BE2C (cell line): ENCODE results near the gene RELN.
A peak's percentile ranks its signal among the peaks of the same experiment; 100 is the strongest.

Source experiments
- DNase-seq: peaks from one replicate; pipeline ENCODE4 v3.0.0-alpha.2; 2020
- H3K27me3 ChIP-seq: fragments of 250-450 bp; sonication (Bioruptor Pico); 2 replicates; pipeline ENCODE4 v1.5.1; 2020; ENCODE audit warnings: mild to moderate bottlenecking
- H3K36me3 ChIP-seq: fragments of 250-450 bp; sonication (Bioruptor Pico); 2 replicates; pipeline ENCODE4 v1.5.1; 2020; ENCODE audit warnings: mild to moderate bottlenecking
- H3K4me1 ChIP-seq: fragments of 250-450 bp; sonication (Bioruptor Pico); 2 replicates; pipeline ENCODE4 v1.5.1; 2020
- H3K4me3 ChIP-seq: 2 replicates; pipeline ENCODE4 v1.5.1; 2011; ENCODE audit warnings: low read depth, low read length
- H3K9me3 ChIP-seq: fragments of 250-450 bp; sonication (Bioruptor Pico); 2 replicates; pipeline ENCODE4 v1.5.1; 2020
- CTCF ChIP-seq: IDR thresholded peaks from 2 replicates; pipeline ENCODE4 v1.5.1; 2012; ENCODE audit warnings: mild to moderate bottlenecking, low read depth, low read length

RELN gene

DNA sequence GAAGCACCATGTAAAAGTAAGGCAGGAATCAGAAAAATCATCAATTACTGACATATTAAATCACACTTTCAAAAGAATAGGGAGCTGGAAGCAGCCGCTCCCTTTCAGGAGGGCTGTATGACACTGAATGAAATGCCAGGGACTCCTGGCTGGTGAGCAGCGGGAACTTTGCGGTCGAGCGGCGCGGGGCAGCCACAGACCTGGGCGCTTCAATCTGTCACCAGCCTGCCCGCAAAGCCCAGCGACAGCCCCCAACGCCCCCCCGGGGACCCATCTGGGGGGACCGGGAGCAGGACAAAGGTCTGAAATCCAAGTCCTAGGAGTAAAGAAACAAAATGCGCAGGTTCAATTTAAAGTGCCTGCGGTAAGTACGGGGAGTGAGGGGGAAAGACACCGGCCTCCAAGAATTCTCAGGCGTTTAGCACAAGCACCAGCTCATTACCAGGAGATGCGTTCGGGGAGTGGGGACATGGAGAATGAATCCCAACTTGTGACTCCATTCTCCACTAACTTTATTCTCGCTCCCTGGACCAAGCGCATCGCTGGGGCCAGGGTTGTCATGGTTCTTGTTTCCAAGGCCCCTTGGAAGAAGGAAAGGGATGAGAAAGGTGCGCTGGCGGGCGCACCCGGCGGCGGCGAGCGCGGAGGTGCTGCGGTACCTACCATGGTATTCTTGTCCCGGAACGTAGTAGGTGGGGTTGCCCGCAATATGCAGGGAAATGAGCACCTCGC, 824 bp downstream of the RELN start:
- Histone ChIP-seq H3K9me3 (no peaks in the 10 kb centered on the region), H3K36me3 (no peaks in the 10 kb centered on the region; the same call in 1 of the 2 replicates), H3K4me1 (peaks cover 4% of the 10 kb centered on the region), H3K27me3 (no peaks in the 10 kb centered on the region), H3K4me3 (peak overlapping the region; percentile 89)
- TF ChIP-seq CTCF, result no peak
- DNase-seq, result peak; percentile 55

GRCh38 chr7:103987451-103987850, 2.0 kb downstream of the RELN start:
- Histone ChIP-seq H3K27me3 (no peaks in the 10 kb centered on the region), H3K36me3 (no peaks in the 10 kb centered on the region; the same call in 1 of the 2 replicates), H3K9me3 (no peaks in the 10 kb centered on the region), H3K4me3 (peak overlapping the region; percentile 89), H3K4me1 (peaks cover 4% of the 10 kb centered on the region)
- DNase-seq, result peak; percentile 32
- no peak for TF ChIP-seq CTCF

DNA sequence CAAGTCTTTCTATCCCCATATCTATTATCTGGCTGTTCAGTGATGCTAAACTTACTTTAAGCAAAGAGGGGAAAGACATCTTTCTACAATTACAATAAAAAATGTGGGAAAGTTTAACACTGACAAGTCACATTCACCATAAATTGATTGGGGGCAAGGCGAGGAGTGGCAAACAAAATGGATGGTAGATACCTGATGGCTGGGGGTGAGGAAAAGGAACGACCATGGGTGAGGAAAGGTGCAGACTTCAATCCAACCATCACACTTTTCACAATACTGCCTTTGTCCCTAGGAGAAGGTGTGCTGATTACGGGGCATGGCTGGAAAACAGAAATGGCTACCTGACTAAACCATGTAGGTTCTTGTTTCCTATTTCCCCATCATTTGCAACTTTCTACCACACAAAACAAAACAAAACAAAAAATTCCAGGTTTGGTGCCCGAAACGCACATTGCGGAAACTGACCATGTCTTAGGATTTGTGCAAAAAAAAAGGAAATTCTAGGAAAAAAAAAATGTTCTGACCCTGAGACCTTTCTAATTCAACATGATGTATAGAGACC, 3.8 kb downstream of the RELN start:
- peaks cover 6% of the 10 kb centered on the region for H3K36me3 ChIP-seq
- no peak for DNase-seq
- TF ChIP-seq CTCF, result no peak
- H3K9me3 ChIP-seq, result no peaks in the 10 kb centered on the region
- no peaks in the 10 kb centered on the region for H3K27me3 ChIP-seq
- H3K4me1 ChIP-seq, result no peaks in the 10 kb centered on the region; the same call in none of the 2 replicates
- H3K4me3 ChIP-seq, result 0 out of 2 replicates have a peak overlapping the region, but pooled peaks have one; percentile 4

GRCh38 chr7:103984050-103984449, 5.4 kb downstream of the RELN start:
- Histone ChIP-seq H3K27me3 (no peaks in the 10 kb centered on the region), H3K4me1 (no peaks in the 10 kb centered on the region; the same call in none of the 2 replicates), H3K36me3 (peaks cover 13% of the 10 kb centered on the region), H3K9me3 (no peaks in the 10 kb centered on the region), H3K4me3 (no peak overlapping the region)
- no peak for TF ChIP-seq CTCF
- no peak for DNase-seq

DNA sequence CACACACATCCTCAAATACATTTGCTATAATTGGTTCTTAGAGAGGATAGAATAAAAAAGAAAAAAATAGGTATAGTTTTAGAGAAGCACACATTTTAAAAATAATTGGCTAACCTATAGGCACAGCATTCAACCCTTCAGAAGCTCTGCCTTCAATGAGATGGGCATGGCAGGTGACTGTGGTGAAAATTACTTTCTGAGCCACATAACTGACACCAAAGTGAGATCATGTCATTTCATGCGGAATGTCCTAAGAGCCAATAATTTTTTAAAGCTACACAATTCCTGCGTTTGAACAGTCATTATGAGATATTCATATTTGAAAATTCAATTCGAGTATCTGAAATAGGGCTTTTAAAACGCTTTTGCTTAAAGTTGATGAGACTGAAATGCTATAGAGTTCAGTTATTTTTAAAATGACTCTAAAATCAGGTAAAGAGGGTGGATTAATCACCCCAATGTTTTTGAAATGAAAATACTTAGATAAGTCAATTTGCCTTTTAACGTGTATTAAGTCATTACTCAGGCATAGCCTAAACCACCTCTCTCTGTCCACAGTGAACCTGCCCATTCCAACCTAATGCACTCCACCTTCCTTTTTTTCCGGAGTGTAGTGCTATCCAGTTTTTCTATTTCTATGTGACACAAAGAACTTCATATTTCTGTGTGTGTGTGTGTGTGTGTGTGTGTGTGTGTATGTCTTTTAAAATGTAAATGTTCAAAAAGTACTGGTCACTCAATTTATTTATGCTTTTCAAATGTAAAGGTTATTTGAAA, 6.1 kb downstream of the RELN start:
- DNase-seq, result no peak
- H3K4me3 ChIP-seq, result no peak overlapping the region
- TF ChIP-seq CTCF, result no peak
- no peaks in the 10 kb centered on the region; the same call in none of the 2 replicates for H3K4me1 ChIP-seq
- peaks cover 14% of the 10 kb centered on the region for H3K36me3 ChIP-seq
- no peaks in the 10 kb centered on the region for H3K27me3 ChIP-seq
- no peaks in the 10 kb centered on the region for H3K9me3 ChIP-seq

DNA sequence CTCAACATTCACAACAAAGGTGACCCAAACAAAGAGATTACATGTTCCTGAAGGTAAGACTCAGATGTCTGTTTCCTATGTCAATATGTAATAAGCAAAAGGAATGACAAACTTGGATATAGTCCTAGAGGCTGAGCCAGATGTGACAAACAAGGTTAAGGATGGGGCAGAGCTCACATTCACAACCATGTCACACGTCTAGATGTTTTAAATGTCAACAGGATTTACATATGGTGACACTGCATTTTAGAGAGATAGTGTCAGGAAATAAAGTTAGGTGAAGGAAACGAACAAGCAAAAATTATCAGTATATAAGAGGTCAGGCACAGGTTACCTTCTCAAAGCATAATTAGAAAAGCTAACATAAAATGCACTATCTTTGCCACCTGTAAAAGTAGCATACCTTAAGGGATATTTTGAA, 8.4 kb downstream of the RELN start:
- H3K4me1 ChIP-seq, result no peaks in the 10 kb centered on the region; the same call in 1 of the 2 replicates

More for the DNA sequence above, 8.4 kb downstream of the RELN start:
- Histone ChIP-seq H3K4me3 (no peak overlapping the region), H3K36me3 (peaks cover 16% of the 10 kb centered on the region), H3K27me3 (no peaks in the 10 kb centered on the region), H3K9me3 (no peaks in the 10 kb centered on the region)
- no peak for DNase-seq
- no peak for TF ChIP-seq CTCF
